Prostate gland (tissue), 2 donors: ENCODE measurements around the gene SH3TC1.

ENCODE experiments used
- CTCF ChIP-seq, 4 experiments: fragments of 200-600 bp in 2 of 4; fragments of 450-650 bp in 2 of 4; sonication (generic) in 2 of 4; IDR thresholded peaks; 1 replicate in 3 of 4; 2 replicates in 1 of 4; pipeline ENCODE4 v1.5.1; 2016 to 2019; ENCODE audit warnings: antibody characterized with exemption in 4 of 4, mild to moderate bottlenecking in 2 of 4, moderate library complexity in 2 of 4
- POLR2A ChIP-seq: fragments of 450-650 bp; IDR thresholded peaks from one replicate; pipeline ENCODE4 v1.6.1; 2016; ENCODE audit warnings: antibody characterized with exemption, mild to moderate bottlenecking
- POLR2AphosphoS5 ChIP-seq: sonication (generic); formaldehyde crosslinking; IDR thresholded peaks from one replicate; pipeline ENCODE4 v1.6.1; 2017; ENCODE audit warnings: antibody characterized with exemption

DNA sequence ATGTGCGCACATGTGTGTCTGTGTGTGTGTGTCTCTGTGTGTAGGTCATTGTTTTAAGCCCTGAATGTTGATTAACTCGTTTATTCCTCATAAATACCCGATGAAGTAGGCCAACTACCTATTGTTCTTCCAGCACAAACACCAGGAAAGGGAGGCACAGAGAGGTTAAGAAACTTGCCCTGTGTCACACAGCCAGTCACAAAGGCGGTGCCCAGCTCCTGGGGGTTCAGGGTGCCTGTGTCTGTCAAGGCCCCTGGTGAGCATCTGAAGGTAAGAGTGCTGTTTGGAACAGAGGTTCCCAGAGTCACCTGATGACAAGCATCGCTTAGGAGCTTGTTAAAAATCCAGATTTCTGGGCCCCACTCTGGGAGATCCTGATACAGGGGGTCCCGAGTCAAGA is 18.0 kb upstream of the SH3TC1 start:
- TF ChIP-seq POLR2A (no peak), CTCF (IDR thresholded peaks at IDR 0.05) (no peak), POLR2AphosphoS5 (no peak)
